ENCODE data around the gene FOXN1.

DNA sequence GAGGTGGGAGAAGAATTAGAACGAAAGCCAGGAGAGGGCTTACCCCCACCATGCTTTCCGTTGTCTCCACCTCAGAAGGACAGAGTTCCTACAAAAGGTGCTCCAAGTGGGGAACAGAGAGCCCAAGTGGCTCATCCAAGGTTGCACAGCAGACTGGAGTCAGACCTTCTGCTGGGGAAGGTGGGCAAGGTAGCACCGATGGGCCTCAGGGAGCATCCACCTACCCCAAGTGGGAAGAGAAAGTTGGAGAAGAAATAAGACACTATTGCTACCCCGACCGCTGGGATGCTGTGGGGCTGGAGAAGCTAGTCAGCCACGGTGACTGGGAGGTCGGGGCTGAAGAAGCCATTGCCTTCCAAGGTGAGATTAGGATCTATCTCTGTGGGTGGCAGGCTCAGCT is 24.8 kb downstream of the FOXN1 start:
- no peak for TF ChIP-seq CTCF (IDR thresholded peaks at IDR 0.05)
- no peak for TF ChIP-seq POLR2A (IDR thresholded peaks at IDR 0.05)
